Measurements from ENCODE around the gene SFXN4. TPM values are rescaled to one million over a fixed set of nuclear protein-coding genes. Genes with fewer than 3 reads are reported as not detected.
"Not testable (repeated sequence)": the region's sequence is repeated elsewhere in the genome, so short reads cannot be mapped to it uniquely, and the experiment has no call there.

Gene SFXN4
- polyA plus RNA-seq, 6 donors from 2014 or later, result 11.0 to 17.1 (median 13.9) TPM

GRCh38 chr10:119205894-119206602 lies 40.5 kb upstream of the SFXN4 start:
- Mint-ChIP-seq H3K4me3 (peak overlapping the region; percentile 84 to 97 (median 92)), H3K27ac (peak overlapping the region; percentile 84 to 99 (median 98)), H3K27me3 (no peaks in the 10 kb centered on the region), H3K4me1 (peaks cover 27 to 33% (median 27%) of the 10 kb centered on the region in 3 donors), H3K36me3 (no peaks in the 10 kb centered on the region), H3K9me3 (no peaks in the 10 kb centered on the region)
- ATAC-seq (ENCODE audit: low read depth in 2 of 2) (no peak), DNase-seq (no peak)

DNA sequence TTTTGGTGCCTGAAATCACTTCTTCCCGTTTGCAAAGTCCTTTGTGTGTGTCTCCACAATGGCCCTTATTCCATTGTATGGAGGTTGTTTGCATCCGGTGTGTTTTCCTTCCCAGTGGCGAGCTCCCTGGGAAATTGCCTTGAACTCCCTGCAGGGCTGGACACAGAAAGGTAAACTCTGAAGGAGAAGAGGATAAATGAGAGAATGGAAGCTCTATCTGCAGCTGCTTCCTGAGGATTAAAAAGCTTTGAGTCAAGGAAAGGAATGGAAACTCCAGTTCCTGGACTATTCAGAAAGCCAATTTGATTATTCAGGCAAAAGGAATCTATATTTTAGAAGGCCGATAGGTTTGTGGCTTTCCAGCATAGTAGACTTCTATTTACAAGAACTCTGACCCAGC lies 37.5 kb upstream of the SFXN4 start:
- H3K4me3 Mint-ChIP-seq, result peak overlapping the region in 1 of 8 donors; percentile 12
- H3K27me3 Mint-ChIP-seq, result peaks cover 4 to 15% (median 8%) of the 10 kb centered on the region in 3 donors
- H3K27ac Mint-ChIP-seq, result no peak overlapping the region
- H3K4me1 Mint-ChIP-seq, result peaks cover 14 to 23% (median 16%) of the 10 kb centered on the region in 3 donors
- no peaks in the 10 kb centered on the region for H3K9me3 Mint-ChIP-seq
- H3K36me3 Mint-ChIP-seq, result no peaks in the 10 kb centered on the region
- DNase-seq (no peak), ATAC-seq (ENCODE audit: low read depth in 2 of 2) (no peak)

DNA sequence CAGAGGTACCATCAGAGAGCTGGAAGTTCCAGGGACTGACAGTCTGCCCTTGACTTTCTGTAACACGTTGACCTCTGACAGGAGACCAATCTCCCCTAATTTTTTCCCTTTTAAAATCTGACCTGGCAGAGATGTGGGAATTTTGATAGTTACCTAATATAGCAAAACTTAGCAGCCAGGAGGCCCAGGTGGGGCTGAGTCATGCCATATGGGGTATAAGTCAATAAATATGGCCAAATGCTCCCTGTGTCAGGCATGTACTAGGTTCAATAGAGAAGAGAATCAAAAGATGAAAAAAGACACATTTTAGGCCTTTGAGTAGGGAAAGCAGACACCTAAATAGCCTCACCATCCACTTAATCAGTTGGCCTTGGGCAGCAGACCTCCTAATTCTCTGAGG lies 35.7 kb upstream of the SFXN4 start:
- H3K27ac Mint-ChIP-seq, result peak overlapping the region in 2 of 6 donors; percentile 22 to 24
- peaks cover 10 to 14% (median 10%) of the 10 kb centered on the region in 3 donors for H3K4me1 Mint-ChIP-seq
- peaks cover 4 to 17% (median 8%) of the 10 kb centered on the region in 3 donors for H3K27me3 Mint-ChIP-seq
- H3K9me3 Mint-ChIP-seq, result no peaks in the 10 kb centered on the region
- no peaks in the 10 kb centered on the region for H3K36me3 Mint-ChIP-seq
- DNase-seq (no peak), ATAC-seq (ENCODE audit: low read depth in 2 of 2) (no peak)
- no peak overlapping the region for H3K4me3 Mint-ChIP-seq

- H3K4me1 Mint-ChIP-seq, result peaks cover 5 to 11% (median 8%) of the 10 kb centered on the region in 3 donors
- H3K27ac Mint-ChIP-seq, result no peak overlapping the region
- no peaks in the 10 kb centered on the region for H3K36me3 Mint-ChIP-seq
- DNase-seq, result peak; percentile 45
- H3K4me3 Mint-ChIP-seq, result no peak overlapping the region
- H3K27me3 Mint-ChIP-seq, result peaks cover 4 to 29% (median 8%) of the 10 kb centered on the region in 3 donors
- ATAC-seq (ENCODE audit: low read depth in 2 of 2), result peak; percentile 82 to 93
- H3K9me3 Mint-ChIP-seq, result no peaks in the 10 kb centered on the region
Observed at GRCh38 chr10:119199231-119199992, 33.9 kb upstream of the SFXN4 start.

GRCh38 chr10:119198438-119198837 lies 32.9 kb upstream of the SFXN4 start:
- peaks cover 5 to 11% (median 8%) of the 10 kb centered on the region in 3 donors for H3K4me1 Mint-ChIP-seq
- H3K27me3 Mint-ChIP-seq, result peaks cover 4 to 29% (median 8%) of the 10 kb centered on the region in 3 donors
- peak overlapping the region in 1 of 6 donors; percentile 38 for H3K27ac Mint-ChIP-seq
- no peaks in the 10 kb centered on the region for H3K9me3 Mint-ChIP-seq
- no peak overlapping the region for H3K4me3 Mint-ChIP-seq
- no peaks in the 10 kb centered on the region for H3K36me3 Mint-ChIP-seq
- DNase-seq (no peak), ATAC-seq (ENCODE audit: low read depth in 2 of 2) (no peak)

- DNase-seq, result no peak
- no peak for ATAC-seq (ENCODE audit: low read depth in 2 of 2)
- H3K27me3 Mint-ChIP-seq, result peaks cover 4 to 29% (median 8%) of the 10 kb centered on the region in 3 donors
- no peak overlapping the region for H3K4me3 Mint-ChIP-seq
- H3K27ac Mint-ChIP-seq, result no peak overlapping the region
- H3K9me3 Mint-ChIP-seq, result no peaks in the 10 kb centered on the region
- H3K36me3 Mint-ChIP-seq, result no peaks in the 10 kb centered on the region
- H3K4me1 Mint-ChIP-seq, result peaks cover 5 to 11% (median 8%) of the 10 kb centered on the region in 3 donors
Observed at GRCh38 chr10:119197921-119198320, 32.4 kb upstream of the SFXN4 start.

GRCh38 chr10:119191881-119192280 lies 26.4 kb upstream of the SFXN4 start:
- H3K36me3 Mint-ChIP-seq, result no peaks in the 10 kb centered on the region
- ATAC-seq (ENCODE audit: low read depth in 2 of 2), result no peak
- H3K4me3 Mint-ChIP-seq, result no peak overlapping the region
- no peak for DNase-seq
- peaks cover 17 to 22% (median 17%) of the 10 kb centered on the region in 3 donors for H3K4me1 Mint-ChIP-seq
- H3K27me3 Mint-ChIP-seq, result peaks cover 0 to 12% (median 0%) of the 10 kb centered on the region in 3 donors
- no peaks in the 10 kb centered on the region for H3K9me3 Mint-ChIP-seq
- peak overlapping the region in 2 of 6 donors; percentile 26 to 38 for H3K27ac Mint-ChIP-seq

DNA sequence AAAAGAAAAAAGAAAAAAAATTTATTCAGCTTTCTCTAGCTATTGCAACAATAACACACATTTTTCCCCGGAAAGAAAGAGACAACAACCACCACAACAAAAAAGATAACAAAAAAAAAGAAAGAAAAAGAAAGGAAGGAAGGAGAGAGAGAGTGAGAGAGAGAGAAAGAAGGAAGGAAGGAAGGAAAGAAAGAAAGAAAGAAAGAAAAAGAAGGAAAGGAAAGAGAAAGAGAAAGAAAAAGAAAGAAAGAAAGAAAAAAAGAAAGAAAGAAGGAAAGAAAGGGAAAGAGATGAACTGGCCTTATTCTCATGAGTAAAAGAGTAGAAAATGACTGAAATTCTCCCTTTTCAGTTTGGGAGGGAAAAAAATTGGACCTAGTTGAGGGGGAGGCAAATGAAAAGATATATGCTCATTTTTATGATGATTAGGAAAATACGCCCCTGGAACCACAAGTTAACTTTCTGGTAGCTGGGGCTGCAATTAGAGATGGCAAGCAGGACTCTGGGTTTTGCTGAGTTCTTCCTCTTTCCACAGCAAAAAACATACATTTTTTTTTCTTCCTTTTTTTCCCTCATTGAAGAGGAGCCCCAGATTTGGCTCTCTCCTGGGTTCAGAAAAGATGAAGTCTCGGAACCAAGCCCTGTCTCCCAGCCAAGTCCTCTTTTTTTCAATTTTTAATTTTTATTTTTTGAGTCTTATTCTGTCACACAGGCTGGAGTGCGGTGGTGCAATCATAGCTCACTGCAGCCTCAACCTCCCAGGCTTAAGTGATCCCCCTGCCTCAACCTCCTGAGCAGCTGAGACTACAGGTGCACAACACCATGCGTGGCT lies 25.7 kb upstream of the SFXN4 start:
- Mint-ChIP-seq H3K4me3 (no peak overlapping the region), H3K27ac (peak overlapping the region in 4 of 6 donors; percentile 25 to 66 (median 58))
- no peak for DNase-seq

DNA sequence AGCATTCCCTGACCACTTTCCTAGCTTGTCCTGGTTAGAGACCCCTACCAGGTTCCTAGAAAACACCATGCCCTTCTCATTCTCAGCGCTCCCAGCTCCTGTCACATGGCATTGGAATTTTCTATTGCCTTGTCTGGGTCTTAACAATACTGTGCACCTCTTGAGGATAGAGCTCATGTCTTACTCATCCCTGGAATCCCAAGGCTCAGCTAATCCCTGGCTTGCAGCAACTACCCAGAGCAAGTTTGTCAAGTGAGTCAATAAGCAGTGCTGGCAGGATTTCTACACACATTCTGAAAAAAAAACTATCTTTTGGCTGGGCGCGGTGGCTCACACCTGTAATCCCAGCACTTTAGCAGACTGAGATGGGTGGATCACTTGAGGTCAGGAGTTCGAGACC lies 24.8 kb upstream of the SFXN4 start:
- Mint-ChIP-seq H3K27ac (peak overlapping the region in 1 of 6 donors; percentile 40), H3K4me1 (peaks cover 17 to 22% (median 17%) of the 10 kb centered on the region in 3 donors), H3K9me3 (no peaks in the 10 kb centered on the region), H3K36me3 (no peaks in the 10 kb centered on the region), H3K27me3 (peaks cover 0 to 10% (median 0%) of the 10 kb centered on the region in 3 donors), H3K4me3 (no peak overlapping the region)
- ATAC-seq (ENCODE audit: low read depth in 2 of 2) (no peak), DNase-seq (no peak)

More for the DNA sequence above, 25.7 kb upstream of the SFXN4 start:
- peaks cover 0 to 12% (median 0%) of the 10 kb centered on the region in 3 donors for H3K27me3 Mint-ChIP-seq
- H3K36me3 Mint-ChIP-seq, result no peaks in the 10 kb centered on the region
- H3K9me3 Mint-ChIP-seq, result no peaks in the 10 kb centered on the region
- ATAC-seq (ENCODE audit: low read depth in 2 of 2), result no peak
- peaks cover 17 to 22% (median 17%) of the 10 kb centered on the region in 3 donors for H3K4me1 Mint-ChIP-seq

DNA sequence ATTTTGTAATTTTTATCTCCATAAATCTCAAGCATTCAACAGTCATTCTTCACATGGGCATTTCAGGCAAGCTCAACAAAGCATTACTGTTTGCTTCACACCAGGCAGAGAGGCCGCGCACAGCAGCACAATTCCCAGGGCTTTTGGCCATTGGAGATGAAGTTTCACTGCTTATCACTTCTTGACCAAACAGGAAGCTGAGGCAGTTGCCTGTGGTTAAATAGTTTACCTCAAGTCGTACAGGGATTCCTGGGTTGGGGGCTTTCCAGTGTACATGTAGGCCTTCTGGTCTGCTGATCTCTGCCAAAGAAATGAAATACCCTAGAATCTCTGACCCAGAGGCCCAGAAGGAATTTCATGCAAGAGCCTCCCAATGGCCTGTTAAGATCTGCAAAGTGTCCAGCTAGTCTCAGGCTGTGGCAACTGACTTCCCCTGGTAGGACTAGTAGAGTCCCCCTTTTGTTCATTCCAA lies 24.3 kb upstream of the SFXN4 start:
- H3K9me3 Mint-ChIP-seq, result no peaks in the 10 kb centered on the region
- no peaks in the 10 kb centered on the region for H3K36me3 Mint-ChIP-seq
- H3K27ac Mint-ChIP-seq, result no peak overlapping the region
- DNase-seq (no peak), ATAC-seq (ENCODE audit: low read depth in 2 of 2) (peak; percentile 67 to 90)
- no peak overlapping the region for H3K4me3 Mint-ChIP-seq
- peaks cover 0 to 5% (median 0%) of the 10 kb centered on the region in 3 donors for H3K27me3 Mint-ChIP-seq
- peaks cover 17 to 22% (median 17%) of the 10 kb centered on the region in 3 donors for H3K4me1 Mint-ChIP-seq

DNA sequence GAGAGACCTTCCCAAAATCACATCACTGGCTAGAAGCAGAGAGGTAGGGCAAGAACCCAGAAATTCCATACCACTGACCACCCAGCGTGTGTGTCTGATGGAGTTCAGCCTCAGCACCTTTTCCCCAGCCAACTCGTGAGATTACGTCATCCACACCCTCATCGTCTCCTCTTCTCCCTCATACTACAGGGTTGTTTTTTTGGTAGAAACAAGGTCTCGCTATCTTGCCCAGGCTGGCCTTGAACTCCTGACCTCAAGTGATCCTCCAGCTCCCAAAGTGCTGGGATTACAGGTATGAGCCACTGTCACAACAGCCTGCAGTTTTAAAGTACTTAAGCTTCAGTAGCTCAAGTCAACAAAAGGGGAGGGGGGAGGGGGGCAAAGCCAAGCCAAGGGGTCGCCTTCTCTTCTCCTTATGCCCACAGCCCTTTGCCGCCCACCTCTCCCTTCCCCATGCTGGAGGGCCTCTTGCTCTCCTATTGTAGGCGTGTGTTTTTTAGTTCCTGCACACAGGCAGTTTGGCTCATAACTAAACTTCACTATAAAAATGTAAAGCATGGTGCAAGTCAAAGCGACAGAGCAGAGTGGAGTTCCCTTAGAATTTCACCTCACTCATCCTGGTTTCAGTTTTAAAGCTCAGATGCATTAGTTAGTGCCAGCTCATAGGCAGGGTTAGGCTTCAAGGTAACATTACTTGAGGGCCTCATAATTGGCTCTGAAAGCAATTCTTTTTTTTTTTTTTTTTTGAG lies 18.3 kb upstream of the SFXN4 start:
- ATAC-seq (ENCODE audit: low read depth in 2 of 2) (no peak), DNase-seq (no peak)
- peaks cover 0 to 1% (median 0%) of the 10 kb centered on the region in 7 donors for H3K9me3 Mint-ChIP-seq
- peaks cover 0 to 5% (median 0%) of the 10 kb centered on the region in 3 donors for H3K4me1 Mint-ChIP-seq
- no peaks in the 10 kb centered on the region for H3K27me3 Mint-ChIP-seq
- no peak overlapping the region for H3K27ac Mint-ChIP-seq
- no peaks in the 10 kb centered on the region for H3K36me3 Mint-ChIP-seq
- peak overlapping the region in 1 of 8 donors; percentile 43 for H3K4me3 Mint-ChIP-seq

DNA sequence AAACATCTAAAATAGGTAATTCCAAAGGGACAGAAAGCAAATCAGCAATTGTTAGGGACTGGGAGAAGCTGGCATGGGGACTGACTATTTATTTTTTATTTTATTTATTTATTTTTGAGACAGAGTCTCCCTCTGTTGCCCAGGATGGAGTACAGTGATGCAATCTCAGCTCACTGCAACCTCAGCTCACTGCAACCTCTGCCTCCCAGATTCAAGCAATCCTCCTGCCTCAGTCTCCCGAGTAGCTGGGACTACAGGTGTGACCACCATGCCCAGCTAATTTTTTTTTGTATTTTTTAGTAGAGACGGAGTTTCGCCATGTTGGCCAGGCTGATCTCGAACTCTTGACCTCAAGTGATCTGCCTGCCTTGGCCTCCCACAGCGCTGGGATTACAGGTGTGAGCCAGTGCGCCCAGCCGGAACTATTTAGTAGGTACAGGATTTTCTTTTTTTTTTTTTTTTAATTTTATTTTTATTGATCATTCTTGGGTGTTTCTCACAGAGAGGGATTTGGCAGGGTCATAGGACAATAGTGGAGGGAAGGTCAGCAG lies 15.4 kb upstream of the SFXN4 start:
- H3K27me3 Mint-ChIP-seq; DNase-seq; H3K4me3 Mint-ChIP-seq; H3K9me3 Mint-ChIP-seq; H3K36me3 Mint-ChIP-seq; ATAC-seq (ENCODE audit: low read depth in 2 of 2); H3K27ac Mint-ChIP-seq: not testable (repeated sequence)
- H3K4me1 Mint-ChIP-seq, result peaks cover 6 to 26% (median 16%) of the 10 kb centered on the region in 3 donors
